Measurements from ENCODE around the gene SEC23B. TPM values are rescaled to one million over a fixed set of nuclear protein-coding genes. Genes with fewer than 3 reads are reported as not detected.
A peak's percentile ranks its signal among the peaks of the same experiment; 100 is the strongest.

The SEC23B gene
- total RNA-seq, 2 donors from 2014 or later, result 6.8 to 19.1 TPM

GRCh38 chr20:18566892-18567738, 59.4 kb downstream of the SEC23B start, which contains the start of gene SMIM26:
Gene SMIM26, plus strand, starts transcription at chr20:18567432. Its CDS starts 47 bp downstream, at chr20:18567479.
- Histone ChIP-seq H3K4me1 (peaks cover 0 to 12% of the 10 kb centered on the region in 2 donors), H3K27me3 (no peaks in the 10 kb centered on the region), H3K36me3 (peaks cover 11% of the 10 kb centered on the region), H3K9me3 (no peaks in the 10 kb centered on the region), H3K27ac (peak within 1 kb of the TSS; percentile 80 to 86), H3K4me3 (peak within 1 kb of the TSS; percentile 57 to 75)
- peak in 1 of 2 donors; percentile 17 for TF ChIP-seq CTCF (IDR thresholded peaks at IDR 0.05)
- DNase-seq (ENCODE audit: low spot score), result peak; percentile 91

- TF ChIP-seq CTCF (IDR thresholded peaks at IDR 0.05), result no peak
- H3K4me1 ChIP-seq, result peaks cover 0 to 12% of the 10 kb centered on the region in 2 donors
- no peaks in the 10 kb centered on the region for H3K27me3 ChIP-seq
- H3K4me3 ChIP-seq, result peak overlapping the region; percentile 57 to 75
- H3K36me3 ChIP-seq, result peaks cover 10% of the 10 kb centered on the region
- peak overlapping the region; percentile 80 to 86 for H3K27ac ChIP-seq
- no peak for DNase-seq (ENCODE audit: low spot score)
- H3K9me3 ChIP-seq, result no peaks in the 10 kb centered on the region
Measured at GRCh38 chr20:18567739-18568091, 60.0 kb downstream of the SEC23B start.

- H3K27ac ChIP-seq, result no peak overlapping the region
- peaks cover 10% of the 10 kb centered on the region for H3K36me3 ChIP-seq
- DNase-seq (ENCODE audit: low spot score), result no peak
- no peak for TF ChIP-seq CTCF (IDR thresholded peaks at IDR 0.05)
- no peaks in the 10 kb centered on the region for H3K27me3 ChIP-seq
- H3K4me3 ChIP-seq, result no peak overlapping the region
- peaks cover 0 to 12% of the 10 kb centered on the region in 2 donors for H3K4me1 ChIP-seq
- no peaks in the 10 kb centered on the region for H3K9me3 ChIP-seq
Measured at GRCh38 chr20:18571009-18571408, 63.3 kb downstream of the SEC23B start.

GRCh38 chr20:18571578-18571977, 63.8 kb downstream of the SEC23B start:
- H3K4me3 ChIP-seq, result no peak overlapping the region
- no peak overlapping the region for H3K27ac ChIP-seq
- H3K9me3 ChIP-seq, result no peaks in the 10 kb centered on the region
- H3K36me3 ChIP-seq, result peaks cover 10% of the 10 kb centered on the region
- peaks cover 0 to 9% of the 10 kb centered on the region in 2 donors for H3K4me1 ChIP-seq
- no peaks in the 10 kb centered on the region for H3K27me3 ChIP-seq
- no peak for DNase-seq (ENCODE audit: low spot score)
- TF ChIP-seq CTCF (IDR thresholded peaks at IDR 0.05), result no peak

- no peak for TF ChIP-seq CTCF (IDR thresholded peaks at IDR 0.05)
- DNase-seq (ENCODE audit: low spot score), result no peak
- Histone ChIP-seq H3K4me3 (no peak overlapping the region), H3K27me3 (no peaks in the 10 kb centered on the region), H3K9me3 (no peaks in the 10 kb centered on the region), H3K36me3 (no peaks in the 10 kb centered on the region), H3K27ac (no peak overlapping the region), H3K4me1 (no peaks in the 10 kb centered on the region)
Measured at GRCh38 chr20:18577942-18578341, 70.2 kb downstream of the SEC23B start.

Data from right atrium auricular region (tissue), 2 donors.